Measurements from ENCODE around the gene TTC13.

DNA sequence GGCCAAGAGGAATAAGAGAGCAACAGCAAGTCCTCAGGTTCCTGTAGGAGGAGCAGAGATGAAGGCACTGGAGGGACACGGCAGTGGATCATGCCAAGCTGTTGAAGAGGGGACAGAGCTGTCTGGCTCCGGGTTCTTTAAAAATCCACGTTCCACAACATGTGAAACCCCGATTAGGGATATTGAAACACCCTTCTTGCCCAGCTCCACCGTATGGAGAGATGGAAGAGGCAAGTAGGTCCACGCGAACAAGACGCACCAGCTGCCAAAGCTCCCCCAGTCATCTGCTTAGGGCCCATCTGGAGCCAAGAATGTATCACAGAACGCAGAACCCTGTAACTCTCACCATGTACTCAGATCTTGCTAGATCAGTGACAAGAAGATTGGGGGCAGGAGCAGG lies 114.2 kb downstream of the TTC13 start:
- TF ChIP-seq TCF12 (IDR thresholded peaks at IDR 0.05) (no peak), NFIC (IDR thresholded peaks at IDR 0.05; ENCODE audit: borderline replicate concordance) (no peak), RXRA (IDR thresholded peaks at IDR 0.05; ENCODE audit: borderline replicate concordance, low read depth) (no peak), FOSL2 (IDR thresholded peaks at IDR 0.05; ENCODE audit: borderline replicate concordance, low read depth) (no peak), MEF2A (IDR thresholded peaks at IDR 0.05; ENCODE audit: borderline replicate concordance, low read depth) (no peak), SMC3 (IDR thresholded peaks at IDR 0.05; ENCODE audit: low read depth, low read length) (no peak), EZH2phosphoT487 (IDR thresholded peaks at IDR 0.05; ENCODE audit: borderline replicate concordance, low read depth) (no peak)
- TF ChIP-seq, protein P1, sequence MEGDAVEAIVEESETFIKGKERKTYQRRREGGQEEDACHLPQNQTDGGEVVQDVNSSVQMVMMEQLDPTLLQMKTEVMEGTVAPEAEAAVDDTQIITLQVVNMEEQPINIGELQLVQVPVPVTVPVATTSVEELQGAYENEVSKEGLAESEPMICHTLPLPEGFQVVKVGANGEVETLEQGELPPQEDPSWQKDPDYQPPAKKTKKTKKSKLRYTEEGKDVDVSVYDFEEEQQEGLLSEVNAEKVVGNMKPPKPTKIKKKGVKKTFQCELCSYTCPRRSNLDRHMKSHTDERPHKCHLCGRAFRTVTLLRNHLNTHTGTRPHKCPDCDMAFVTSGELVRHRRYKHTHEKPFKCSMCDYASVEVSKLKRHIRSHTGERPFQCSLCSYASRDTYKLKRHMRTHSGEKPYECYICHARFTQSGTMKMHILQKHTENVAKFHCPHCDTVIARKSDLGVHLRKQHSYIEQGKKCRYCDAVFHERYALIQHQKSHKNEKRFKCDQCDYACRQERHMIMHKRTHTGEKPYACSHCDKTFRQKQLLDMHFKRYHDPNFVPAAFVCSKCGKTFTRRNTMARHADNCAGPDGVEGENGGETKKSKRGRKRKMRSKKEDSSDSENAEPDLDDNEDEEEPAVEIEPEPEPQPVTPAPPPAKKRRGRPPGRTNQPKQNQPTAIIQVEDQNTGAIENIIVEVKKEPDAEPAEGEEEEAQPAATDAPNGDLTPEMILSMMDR (IDR thresholded peaks at IDR 0.05) = no peak
- TF ChIP-seq, protein P2, sequence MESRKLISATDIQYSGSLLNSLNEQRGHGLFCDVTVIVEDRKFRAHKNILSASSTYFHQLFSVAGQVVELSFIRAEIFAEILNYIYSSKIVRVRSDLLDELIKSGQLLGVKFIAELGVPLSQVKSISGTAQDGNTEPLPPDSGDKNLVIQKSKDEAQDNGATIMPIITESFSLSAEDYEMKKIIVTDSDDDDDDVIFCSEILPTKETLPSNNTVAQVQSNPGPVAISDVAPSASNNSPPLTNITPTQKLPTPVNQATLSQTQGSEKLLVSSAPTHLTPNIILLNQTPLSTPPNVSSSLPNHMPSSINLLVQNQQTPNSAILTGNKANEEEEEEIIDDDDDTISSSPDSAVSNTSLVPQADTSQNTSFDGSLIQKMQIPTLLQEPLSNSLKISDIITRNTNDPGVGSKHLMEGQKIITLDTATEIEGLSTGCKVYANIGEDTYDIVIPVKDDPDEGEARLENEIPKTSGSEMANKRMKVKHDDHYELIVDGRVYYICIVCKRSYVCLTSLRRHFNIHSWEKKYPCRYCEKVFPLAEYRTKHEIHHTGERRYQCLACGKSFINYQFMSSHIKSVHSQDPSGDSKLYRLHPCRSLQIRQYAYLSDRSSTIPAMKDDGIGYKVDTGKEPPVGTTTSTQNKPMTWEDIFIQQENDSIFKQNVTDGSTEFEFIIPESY (IDR thresholded peaks at IDR 0.05; ENCODE audit: borderline replicate concordance, low read depth) = no peak
- TF ChIP-seq, protein P3, sequence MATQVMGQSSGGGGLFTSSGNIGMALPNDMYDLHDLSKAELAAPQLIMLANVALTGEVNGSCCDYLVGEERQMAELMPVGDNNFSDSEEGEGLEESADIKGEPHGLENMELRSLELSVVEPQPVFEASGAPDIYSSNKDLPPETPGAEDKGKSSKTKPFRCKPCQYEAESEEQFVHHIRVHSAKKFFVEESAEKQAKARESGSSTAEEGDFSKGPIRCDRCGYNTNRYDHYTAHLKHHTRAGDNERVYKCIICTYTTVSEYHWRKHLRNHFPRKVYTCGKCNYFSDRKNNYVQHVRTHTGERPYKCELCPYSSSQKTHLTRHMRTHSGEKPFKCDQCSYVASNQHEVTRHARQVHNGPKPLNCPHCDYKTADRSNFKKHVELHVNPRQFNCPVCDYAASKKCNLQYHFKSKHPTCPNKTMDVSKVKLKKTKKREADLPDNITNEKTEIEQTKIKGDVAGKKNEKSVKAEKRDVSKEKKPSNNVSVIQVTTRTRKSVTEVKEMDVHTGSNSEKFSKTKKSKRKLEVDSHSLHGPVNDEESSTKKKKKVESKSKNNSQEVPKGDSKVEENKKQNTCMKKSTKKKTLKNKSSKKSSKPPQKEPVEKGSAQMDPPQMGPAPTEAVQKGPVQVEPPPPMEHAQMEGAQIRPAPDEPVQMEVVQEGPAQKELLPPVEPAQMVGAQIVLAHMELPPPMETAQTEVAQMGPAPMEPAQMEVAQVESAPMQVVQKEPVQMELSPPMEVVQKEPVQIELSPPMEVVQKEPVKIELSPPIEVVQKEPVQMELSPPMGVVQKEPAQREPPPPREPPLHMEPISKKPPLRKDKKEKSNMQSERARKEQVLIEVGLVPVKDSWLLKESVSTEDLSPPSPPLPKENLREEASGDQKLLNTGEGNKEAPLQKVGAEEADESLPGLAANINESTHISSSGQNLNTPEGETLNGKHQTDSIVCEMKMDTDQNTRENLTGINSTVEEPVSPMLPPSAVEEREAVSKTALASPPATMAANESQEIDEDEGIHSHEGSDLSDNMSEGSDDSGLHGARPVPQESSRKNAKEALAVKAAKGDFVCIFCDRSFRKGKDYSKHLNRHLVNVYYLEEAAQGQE (IDR thresholded peaks at IDR 0.05; ENCODE audit: low read depth, low read length) = no peak

Data from SK-N-SH (cell line).